ENCODE measurements around the gene SRSF6.

DNA sequence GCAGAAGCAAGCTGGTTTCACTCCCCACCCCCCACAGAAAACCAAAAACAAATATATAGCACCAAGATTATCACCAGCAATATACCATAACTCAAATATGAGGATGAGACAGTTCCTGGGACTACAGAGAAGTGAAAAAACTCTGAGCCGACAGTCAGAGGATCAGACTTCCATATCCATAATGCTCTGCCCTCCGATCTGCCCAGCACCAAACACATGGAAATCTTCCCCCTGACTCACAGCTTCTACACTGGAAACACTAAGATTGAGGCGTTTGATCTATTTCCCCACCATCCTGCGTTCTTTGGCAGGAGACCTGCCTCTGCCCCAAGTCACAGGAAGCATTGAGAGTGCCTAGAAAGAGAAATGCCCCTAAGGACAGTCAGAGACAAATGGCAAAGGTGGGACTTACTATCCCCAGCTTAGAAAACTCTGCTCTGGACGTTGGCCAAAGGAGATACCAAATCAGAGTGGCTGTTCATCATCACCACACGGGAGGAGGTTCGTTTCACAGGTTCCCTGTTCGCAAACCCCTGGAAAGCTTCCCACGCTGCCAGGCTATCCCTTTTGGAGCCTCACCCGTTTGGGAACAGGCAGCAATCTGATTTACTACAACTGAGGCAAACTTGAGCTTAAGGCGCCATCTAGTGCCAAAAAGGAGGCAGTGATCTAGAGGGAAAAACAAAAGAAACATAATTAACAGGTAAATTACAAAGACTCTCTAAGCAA lies 48.7 kb upstream of the SRSF6 start:
- TF ChIP-seq, protein P1, sequence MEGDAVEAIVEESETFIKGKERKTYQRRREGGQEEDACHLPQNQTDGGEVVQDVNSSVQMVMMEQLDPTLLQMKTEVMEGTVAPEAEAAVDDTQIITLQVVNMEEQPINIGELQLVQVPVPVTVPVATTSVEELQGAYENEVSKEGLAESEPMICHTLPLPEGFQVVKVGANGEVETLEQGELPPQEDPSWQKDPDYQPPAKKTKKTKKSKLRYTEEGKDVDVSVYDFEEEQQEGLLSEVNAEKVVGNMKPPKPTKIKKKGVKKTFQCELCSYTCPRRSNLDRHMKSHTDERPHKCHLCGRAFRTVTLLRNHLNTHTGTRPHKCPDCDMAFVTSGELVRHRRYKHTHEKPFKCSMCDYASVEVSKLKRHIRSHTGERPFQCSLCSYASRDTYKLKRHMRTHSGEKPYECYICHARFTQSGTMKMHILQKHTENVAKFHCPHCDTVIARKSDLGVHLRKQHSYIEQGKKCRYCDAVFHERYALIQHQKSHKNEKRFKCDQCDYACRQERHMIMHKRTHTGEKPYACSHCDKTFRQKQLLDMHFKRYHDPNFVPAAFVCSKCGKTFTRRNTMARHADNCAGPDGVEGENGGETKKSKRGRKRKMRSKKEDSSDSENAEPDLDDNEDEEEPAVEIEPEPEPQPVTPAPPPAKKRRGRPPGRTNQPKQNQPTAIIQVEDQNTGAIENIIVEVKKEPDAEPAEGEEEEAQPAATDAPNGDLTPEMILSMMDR (conservative IDR thresholded peaks at IDR 0.05; ENCODE audit: low read length), result peak; percentile 93
- no peak for TF ChIP-seq EZH2phosphoT487 (IDR thresholded peaks at IDR 0.05; ENCODE audit: borderline replicate concordance, low read depth, low read length)

Measured in OCI-LY7 (cell line).